HCT116 (cell line): ENCODE results near the gene RCC1.

Source experiments
- ATF3 ChIP-seq: IDR thresholded peaks from 2 replicates; pipeline ENCODE4 v1.6.1; 2012
- CTCF ChIP-seq, 3 experiments: fragments of 200-600 bp in 1 of 3; sonication (generic) in 1 of 3; IDR thresholded peaks in 2 of 3; conservative IDR thresholded peaks in 1 of 3; 2 replicates each; pipeline ENCODE4 v1.5.1; 2012 to 2017; ENCODE audit warnings: low read depth in 2 of 3, low read length in 2 of 3, antibody characterized with exemption in 1 of 3, borderline replicate concordance in 1 of 3, control low read depth in 1 of 3, mild to moderate bottlenecking in 1 of 3, mixed read lengths in 1 of 3, mixed run types in 1 of 3, moderate library complexity in 1 of 3; ENCODE audit not compliant: insufficient read depth in 1 of 3
- EZH2 ChIP-seq: fragments of 200-600 bp; sonication (generic); IDR thresholded peaks from 2 replicates; pipeline ENCODE4 v1.6.1; 2017; ENCODE audit warnings: antibody characterized with exemption, mixed run types
- EZH2phosphoT487 ChIP-seq: fragments of 200-600 bp; IDR thresholded peaks from 2 replicates; pipeline ENCODE4 v1.6.1; 2018; ENCODE audit warnings: antibody characterized with exemption, borderline replicate concordance
- POLR2AphosphoS5 ChIP-seq: IDR thresholded peaks from 2 replicates; pipeline ENCODE4 v1.6.1; 2011; ENCODE audit warnings: mild to moderate bottlenecking, low read depth, low read length, moderate library complexity
- TCF7L2 ChIP-seq: IDR thresholded peaks from 2 replicates; pipeline ENCODE4 v1.7.0; 2011; ENCODE audit warnings: borderline replicate concordance, inconsistent platforms; ENCODE audit not compliant: insufficient read depth, insufficient read length; ENCODE audit errors: extremely low read depth
- YY1 ChIP-seq: IDR thresholded peaks from 2 replicates; pipeline ENCODE4 v1.6.1; 2011; ENCODE audit warnings: low read length, low read depth, moderate library complexity, mild to moderate bottlenecking; ENCODE audit not compliant: insufficient replicate concordance; ENCODE audit errors: extremely low read depth
- ZBTB33 ChIP-seq: IDR thresholded peaks from 2 replicates; pipeline ENCODE4 v1.6.1; 2011; ENCODE audit warnings: mild to moderate bottlenecking, low read length, moderate library complexity; ENCODE audit not compliant: insufficient replicate concordance; ENCODE audit errors: extremely low read depth
- ZNF274 ChIP-seq: fragments of 200-500 bp; sonication (Bioruptor generic); IDR thresholded peaks from 2 replicates; pipeline ENCODE4 v1.6.1; 2014; ENCODE audit warnings: mild to moderate bottlenecking, low read depth, low read length, inconsistent platforms

- TF ChIP-seq ATF3, result no peak
- TF ChIP-seq EZH2phosphoT487, result no peak
- TF ChIP-seq EZH2, result no peak
- no peak for TF ChIP-seq ZNF274
- TF ChIP-seq POLR2AphosphoS5, result no peak
- TF ChIP-seq YY1, result no peak
- TF ChIP-seq CTCF (IDR thresholded peaks at IDR 0.05 in 2 of 3, conservative IDR thresholded peaks at IDR 0.05 in 1 of 3; ENCODE audit: borderline replicate concordance in 1 of 3, insufficient read depth in 1 of 3, low read depth in 2 of 3, low read length in 2 of 3), result no peak
- TF ChIP-seq ZBTB33, result no peak
- no peak for TF ChIP-seq TCF7L2
These were observed 49.8 kb upstream of the RCC1 start for GRCh38 chr1:28456078-28456477.
